ENCODE measurements around the gene ARHGAP44. TPM values are rescaled to one million over a fixed set of nuclear protein-coding genes. Genes with fewer than 3 reads are reported as not detected.

Gene ARHGAP44
- total and polyA plus RNA-seq, 2 of the 13 experiments (the other 11 are each of a cell fraction or from before 2014, with no cell fraction given): 0.79 to 3.1 TPM

- TF ChIP-seq ZXDC (CRISPR knock-in tag; IDR thresholded peaks at IDR 0.05): no peak
- TF ChIP-seq CREM (IDR thresholded peaks at IDR 0.05): no peak
- no peak for TF ChIP-seq CREM (CRISPR knock-in tag; IDR thresholded peaks at IDR 0.05)
These were observed 21.0 kb upstream of the ARHGAP44 start (continued) for GRCh38 chr17:12768255-12768654.

- H4K20me1 ChIP-seq (ENCODE audit: insufficient read depth, low read length): no peaks in the 10 kb centered on the region
- 39% methylated on average over 6 of the region's 6 CpGs for WGBS (ENCODE audit: low lambda C conversion rate)
- no peak for FAIRE-seq
- no peaks in the 10 kb centered on the region; a peak in 1 of 5 replicates for H3K27me3 ChIP-seq (ENCODE audit: control insufficient read depth in 1 of 2, insufficient read depth in 2 of 2, low read length in 2 of 2)
- DNase-seq (ENCODE audit: low spot score): no peak
- no peaks in the 10 kb centered on the region for H3K79me2 ChIP-seq (ENCODE audit: insufficient read depth, low read length)
- H2AFZ ChIP-seq (ENCODE audit: low read length): no peak overlapping the region
- H3K4me1 ChIP-seq (ENCODE audit: insufficient read depth, low read length): no peaks in the 10 kb centered on the region
- H3K36me3 ChIP-seq (replicated peaks in 1 of 2; ENCODE audit: control insufficient read depth in 1 of 2, insufficient read depth in 2 of 2, low read length in 2 of 2): no peaks in the 10 kb centered on the region
- no peak overlapping the region for H3K4me2 ChIP-seq (ENCODE audit: low read depth, low read length)
- H3K4me3 ChIP-seq (replicated peaks in 1 of 3; ENCODE audit: insufficient read depth in 1 of 3, low read depth in 2 of 3, low read length in 3 of 3): no peak overlapping the region
- H3K9ac ChIP-seq (ENCODE audit: insufficient read depth, low read depth, low read length): no peak overlapping the region
- H3K9me3 ChIP-seq (ENCODE audit: low read length): no peaks in the 10 kb centered on the region
- no peak for TF ChIP-seq POLR2G (IDR thresholded peaks at IDR 0.05; ENCODE audit: low read depth, low read length)
- TF ChIP-seq RARG (CRISPR knock-in tag; IDR thresholded peaks at IDR 0.05; ENCODE audit: low read depth): no peak
- TF ChIP-seq ZNF124 (CRISPR knock-in tag; IDR thresholded peaks at IDR 0.05): no peak
- no peak for TF ChIP-seq E2F2 (CRISPR knock-in tag; IDR thresholded peaks at IDR 0.05; ENCODE audit: borderline replicate concordance)
- TF ChIP-seq PAF1 (CRISPR knock-in tag; IDR thresholded peaks at IDR 0.05): no peak
- no peak for TF ChIP-seq MLXIP (CRISPR knock-in tag; IDR thresholded peaks at IDR 0.05; ENCODE audit: borderline replicate concordance)
- TF ChIP-seq ZFY (CRISPR knock-in tag; IDR thresholded peaks at IDR 0.05): no peak
- TF ChIP-seq ZFP36L1 (CRISPR knock-in tag; IDR thresholded peaks at IDR 0.05): no peak
- no peak for TF ChIP-seq ATF3 (CRISPR knock-in tag; IDR thresholded peaks at IDR 0.05)
- no peak for TF ChIP-seq ZNF224 (CRISPR knock-in tag; IDR thresholded peaks at IDR 0.05)
- no peak for TF ChIP-seq TRAFD1 (CRISPR knock-in tag; IDR thresholded peaks at IDR 0.05; ENCODE audit: borderline replicate concordance)
- no TSS peak for BruUV-seq (replicated peaks)
- CTCF ChIA-PET (ENCODE audit: low intra/inter-chr PET ratio, low total read pairs): no interaction called here
- intact Hi-C loops (cut with micrococcal nuclease; ENCODE audit: unreplicated experiment) (no loop called here), in situ Hi-C loops (cut with HindIII; ENCODE audit: extremely low pct_ligation_motif_present, low pct_unique_long_range_greater_than_20kb) (no loop called here)
- no peak for ATAC-seq
- H3K27ac ChIP-seq (ENCODE audit: extremely low read length, insufficient read depth, low read length): no peak overlapping the region
- POLR2A ChIA-PET: no interaction called here
These were observed 19.3 kb upstream of the ARHGAP44 start for GRCh38 chr17:12769981-12770380.

Measured in HepG2 (cell line).